GM08714 (cell line): Measurements from ENCODE around the gene PCED1B.
"Not testable (repeated sequence)": the region's sequence is repeated elsewhere in the genome, so short reads cannot be mapped to it uniquely, and the experiment has no call there.

Source experiments
- H3K4me3 ChIP-seq: fragments of 200-500 bp; sonication (Bioruptor generic); 2 replicates; pipeline ENCODE4 v1.5.1; 2014; ENCODE audit warnings: mild to moderate bottlenecking, low read length, inconsistent platforms
- ZNF274 ChIP-seq: IDR thresholded peaks from 2 replicates; pipeline ENCODE4 v1.6.1; 2012; ENCODE audit warnings: mild to moderate bottlenecking, low read depth, low read length

The PCED1B gene

DNA sequence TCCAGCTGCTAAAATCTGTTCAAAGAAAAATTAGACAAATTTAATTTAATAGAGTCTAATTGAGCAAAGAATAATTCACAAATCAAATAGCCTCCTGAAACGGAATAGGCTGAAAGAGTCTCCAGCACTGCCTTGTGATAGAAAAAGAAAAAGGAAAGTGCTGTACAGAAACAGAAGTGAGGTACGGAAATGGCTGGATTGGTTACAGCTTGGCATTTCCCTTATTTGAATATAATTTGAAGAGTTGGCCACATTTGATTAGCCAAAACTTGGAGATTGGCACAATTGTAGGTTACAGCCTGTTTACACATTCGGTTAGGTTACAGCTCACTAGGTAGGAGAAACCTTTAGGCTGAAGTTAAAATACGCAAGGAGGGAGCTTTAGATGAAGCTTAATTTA lies 24.8 kb upstream of the PCED1B start:
- no peak for TF ChIP-seq ZNF274
- no peak overlapping the region for H3K4me3 ChIP-seq

- H3K4me3 ChIP-seq = not testable (repeated sequence)
Observed at GRCh38 chr12:47055856-47056255, 23.6 kb upstream of the PCED1B start.

- not testable (repeated sequence) for H3K4me3 ChIP-seq
Observed at GRCh38 chr12:47056944-47057343, 22.5 kb upstream of the PCED1B start.

GRCh38 chr12:47058640-47059039 lies 20.8 kb upstream of the PCED1B start:
- H3K4me3 ChIP-seq = not testable (repeated sequence)

DNA sequence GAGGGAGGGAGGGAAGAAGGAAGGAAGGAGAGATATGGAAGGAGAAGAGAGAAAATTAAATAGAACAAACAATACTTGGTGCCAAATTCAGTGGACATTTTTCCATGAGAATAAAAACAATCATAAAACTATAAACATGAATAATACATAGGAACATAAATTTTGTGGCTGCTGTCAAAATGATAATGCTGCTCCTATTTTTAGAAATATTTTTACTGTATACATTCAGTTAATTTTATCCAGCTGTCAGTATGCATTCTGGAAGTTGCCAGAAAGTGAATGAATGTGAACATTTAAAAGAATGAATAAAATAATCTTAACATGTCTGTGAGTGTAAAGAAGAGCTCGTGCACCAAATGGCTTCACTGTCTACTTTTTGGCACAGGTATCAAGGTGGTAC lies 13.9 kb upstream of the PCED1B start:
- no peak overlapping the region for H3K4me3 ChIP-seq
- TF ChIP-seq ZNF274 = no peak

DNA sequence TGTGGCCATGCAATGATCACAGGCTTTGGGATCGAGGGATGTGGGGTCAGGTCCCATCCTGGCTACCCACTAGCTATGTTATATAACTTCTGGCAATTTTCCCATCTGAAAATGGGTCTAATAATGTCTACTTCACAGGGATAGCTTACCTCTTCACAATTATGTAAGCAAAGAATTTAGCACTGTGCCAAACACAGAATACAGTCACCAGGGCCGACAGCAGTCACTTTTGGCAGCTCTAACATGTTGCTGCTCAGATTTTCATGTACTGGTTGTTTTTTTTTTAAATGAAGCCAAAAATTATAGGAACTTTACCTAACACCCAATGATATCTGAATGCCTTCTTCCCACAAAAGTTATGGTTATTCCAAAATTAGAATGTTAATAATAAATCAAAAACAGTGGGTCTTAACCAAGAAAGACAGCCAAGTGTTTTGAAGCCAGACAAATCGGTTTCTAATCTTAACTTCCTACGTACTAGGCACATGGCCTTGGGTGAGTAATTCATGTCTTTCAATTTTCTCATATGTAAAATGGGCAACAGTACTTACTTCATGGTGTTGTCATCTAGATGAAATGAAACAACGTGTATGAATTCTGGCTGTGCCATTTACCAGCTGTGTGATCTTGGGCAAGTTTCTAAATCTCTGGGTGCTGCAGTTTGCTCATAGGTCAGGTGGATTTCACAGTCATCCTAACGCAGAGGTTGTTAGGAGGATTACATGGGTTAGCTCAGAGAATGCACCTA lies 13.0 kb upstream of the PCED1B start:
- H3K4me3 ChIP-seq = no peak overlapping the region
- TF ChIP-seq ZNF274 = no peak

- no peak for TF ChIP-seq ZNF274
Observed at GRCh38 chr12:47067176-47067575, 12.2 kb upstream of the PCED1B start.

DNA sequence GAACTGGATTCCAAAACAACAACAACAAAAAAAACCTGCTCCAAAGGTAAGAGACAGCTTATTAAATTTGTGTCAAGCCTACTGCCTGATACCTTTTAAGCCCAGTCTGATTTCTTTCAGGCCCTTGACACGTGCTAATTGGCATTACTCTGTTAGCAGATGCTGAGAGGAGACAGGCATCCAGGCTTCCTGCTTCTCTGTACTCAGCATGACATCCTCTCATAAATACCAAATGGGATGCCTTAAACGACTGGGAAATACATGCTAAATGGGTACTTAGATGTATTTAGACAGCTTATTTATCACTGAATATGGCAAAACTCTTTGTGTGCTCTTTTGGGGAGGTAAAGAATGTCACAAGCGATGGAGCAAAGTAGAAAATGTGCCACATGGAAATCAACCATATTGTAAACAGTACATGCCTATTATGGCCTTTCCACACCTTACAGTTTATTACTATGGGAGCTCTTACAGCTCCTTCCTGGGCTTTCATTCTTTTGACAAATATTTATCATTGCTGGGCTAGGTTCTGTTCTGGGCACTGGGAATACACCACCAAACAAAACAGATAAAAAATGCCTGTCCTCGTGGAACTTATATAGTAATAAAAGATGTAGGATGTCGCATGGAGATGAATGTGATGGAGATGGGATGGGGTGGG lies 11.5 kb upstream of the PCED1B start:
- TF ChIP-seq ZNF274 = no peak
- H3K4me3 ChIP-seq = no peak overlapping the region

More at GRCh38 chr12:47067176-47067575, 12.2 kb upstream of the PCED1B start:
- no peak overlapping the region for H3K4me3 ChIP-seq

GRCh38 chr12:47068539-47068938 lies 10.9 kb upstream of the PCED1B start:
- no peak for TF ChIP-seq ZNF274
- no peak overlapping the region for H3K4me3 ChIP-seq

DNA sequence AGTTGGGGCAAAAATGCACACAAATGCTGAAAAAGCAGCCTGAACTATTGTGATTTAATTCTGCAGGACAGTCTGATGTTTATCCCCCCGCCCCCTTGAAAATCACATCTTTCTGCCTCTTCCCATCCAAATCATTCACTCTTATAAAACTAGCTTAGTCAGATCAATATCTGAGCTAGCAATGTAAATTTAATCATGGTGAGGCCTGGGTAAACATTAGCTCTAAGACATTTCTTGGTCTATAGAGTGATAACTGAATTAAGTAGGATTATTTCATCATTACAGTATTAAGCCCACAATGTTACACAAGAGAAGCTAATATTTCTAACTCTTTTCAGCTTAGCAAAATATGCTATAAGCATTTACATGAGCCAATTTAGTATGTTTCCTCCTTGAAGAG lies 9.1 kb upstream of the PCED1B start:
- no peak for TF ChIP-seq ZNF274
- no peak overlapping the region for H3K4me3 ChIP-seq

- no peak for TF ChIP-seq ZNF274
- H3K4me3 ChIP-seq = no peak overlapping the region
Observed at GRCh38 chr12:47071241-47071852, 8.1 kb upstream of the PCED1B start.

DNA sequence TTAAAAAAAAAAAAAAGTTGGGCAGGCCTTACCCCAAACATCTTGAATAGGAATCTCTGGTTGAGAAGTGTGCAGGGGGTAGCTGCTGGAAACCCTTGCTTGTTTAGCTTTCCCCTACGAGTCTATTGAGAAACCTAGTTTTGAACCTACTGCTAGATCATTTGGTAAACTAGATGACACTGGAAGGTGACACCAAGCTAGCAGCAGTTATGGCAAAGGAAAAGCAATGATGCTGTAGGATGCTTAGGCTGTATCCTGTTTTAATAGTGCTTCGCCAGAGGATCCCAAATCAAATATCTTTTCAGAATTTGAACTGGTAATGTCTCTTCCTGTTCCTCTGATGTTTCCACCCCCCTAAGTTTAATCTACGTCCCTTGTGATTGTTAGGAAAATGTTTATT lies 5.5 kb upstream of the PCED1B start:
- TF ChIP-seq ZNF274 = no peak
- H3K4me3 ChIP-seq = no peak overlapping the region

- no peak overlapping the region for H3K4me3 ChIP-seq
- no peak for TF ChIP-seq ZNF274
Observed at GRCh38 chr12:47074757-47075156, 4.7 kb upstream of the PCED1B start.

- TF ChIP-seq ZNF274 = no peak
- no peak overlapping the region for H3K4me3 ChIP-seq
Observed at GRCh38 chr12:47075192-47076084, 4.0 kb upstream of the PCED1B start.
